OCI-LY7 (cell line): Measurements from ENCODE around the gene PRSS50. TPM values are rescaled to one million over a fixed set of nuclear protein-coding genes. Genes with fewer than 3 reads are reported as not detected.

ENCODE experiments used
- BruUV-seq: library from RNA; stranded (reverse); fragments of 400-500 nt; replicated peaks from 2 replicates; lab custom pipeline; 2021; lab: Mats Ljungman, UMichigan
- CTCF ChIA-PET: fragments of 300-600 bp; sonication (Branson Sonifier 250); formaldehyde crosslinking; loops from one replicate; lab custom pipeline; 2022; ENCODE audit warnings: antibody characterized with exemption; ENCODE audit not compliant: unreplicated experiment; lab: Charles Lee
- POLR2A ChIA-PET: fragments of 300-600 bp; sonication (Branson Sonifier 250); formaldehyde crosslinking; loops from one replicate; lab custom pipeline; 2022; ENCODE audit warnings: antibody characterized with exemption; lab: Charles Lee
- DNase-seq: peaks from one replicate; pipeline ENCODE4 v3.0.0-alpha.2; 2015; ENCODE audit warnings: low spot score
- H2AFZ ChIP-seq: fragments of 200-600 bp; sonication (generic), shearing (Covaris generic); 2 replicates; pipeline ENCODE4 v1.6.1; 2014; ENCODE audit warnings: mild to moderate bottlenecking, antibody characterized with exemption, low read length, moderate library complexity
- H3K27ac ChIP-seq: fragments of 200-600 bp; sonication (generic); 2 replicates; pipeline ENCODE4 v1.5.1; 2014; ENCODE audit warnings: mixed run types, low read depth, mild to moderate bottlenecking, moderate library complexity, low read length, inconsistent platforms; ENCODE audit not compliant: poor library complexity, severe bottlenecking
- H3K36me3 ChIP-seq: fragments of 200-600 bp; sonication (generic); 2 replicates; pipeline ENCODE4 v1.6.1; 2014; ENCODE audit warnings: mild to moderate bottlenecking, antibody characterized with exemption, low read length, moderate library complexity, mixed read lengths; ENCODE audit not compliant: insufficient read depth
- H3K4me1 ChIP-seq: fragments of 200-600 bp; sonication (generic); 2 replicates; pipeline ENCODE4 v1.5.1; 2014; ENCODE audit warnings: mild to moderate bottlenecking, low read length; ENCODE audit not compliant: insufficient read depth, poor library complexity, severe bottlenecking
- H3K4me2 ChIP-seq: fragments of 200-600 bp; sonication (generic); 2 replicates; pipeline ENCODE4 v1.6.1; 2014; ENCODE audit warnings: mild to moderate bottlenecking, low read length
- H3K4me3 ChIP-seq: fragments of 200-600 bp; sonication (generic); 2 replicates; pipeline ENCODE4 v1.5.1; 2014; ENCODE audit warnings: mild to moderate bottlenecking, low read depth, low read length; ENCODE audit not compliant: poor library complexity, severe bottlenecking
- H3K79me2 ChIP-seq: fragments of 200-600 bp; sonication (generic); 2 replicates; pipeline ENCODE4 v1.6.1; 2016; ENCODE audit warnings: low read depth, mild to moderate bottlenecking, low read length, moderate library complexity, mixed read lengths; ENCODE audit not compliant: insufficient read depth
- H3K9me2 ChIP-seq: fragments of 200-600 bp; sonication (generic); 2 replicates; pipeline ENCODE4 v1.6.1; 2016; ENCODE audit warnings: mild to moderate bottlenecking, low read length, mixed read lengths; ENCODE audit not compliant: insufficient read depth
- H3K9me3 ChIP-seq: fragments of 200-600 bp; sonication (generic); 2 replicates; pipeline ENCODE4 v1.6.1; 2014; ENCODE audit warnings: mild to moderate bottlenecking, mixed run types, low read length, mixed read lengths
- H4K20me1 ChIP-seq: fragments of 200-600 bp; sonication (generic); 2 replicates; pipeline ENCODE4 v1.6.1; 2014; ENCODE audit warnings: mild to moderate bottlenecking, antibody characterized with exemption, low read length, moderate library complexity, mixed read lengths; ENCODE audit not compliant: insufficient read depth
- EZH2phosphoT487 ChIP-seq: fragments of 200-600 bp; sonication (generic); IDR thresholded peaks from 2 replicates; pipeline ENCODE4 v1.6.1; 2018; ENCODE audit warnings: low read depth, borderline replicate concordance, mild to moderate bottlenecking, mixed run types, antibody characterized with exemption, low read length, moderate library complexity, mixed read lengths
- intact Hi-C: fragments of 100-400 bp; cut with micrococcal nuclease; formaldehyde crosslinking; loops from one replicate; pipeline ENCODE4 v1.10.0; 2022; ENCODE audit not compliant: unreplicated experiment
- total RNA-seq, 2 experiments: library from RNA; depleted of rRNA in 1 of 2; stranded (reverse); fragments of >200 nt in 1 of 2; shearing (Covaris generic) in 1 of 2; gene quantifications; 2 replicates each; pipeline ENCODE4 v1.2.3, GENCODE V29; 2014 to 2022
- TF ChIP-seq, protein P1 (sequence below): fragments of 200-600 bp; sonication (generic); conservative IDR thresholded peaks from 2 replicates; pipeline ENCODE4 v1.5.1; 2014; ENCODE audit warnings: mild to moderate bottlenecking, antibody characterized with exemption, low read length, moderate library complexity, mixed read lengths

PRSS50 gene
- total RNA-seq, 2 experiments from 2014 or later = not detected

DNA sequence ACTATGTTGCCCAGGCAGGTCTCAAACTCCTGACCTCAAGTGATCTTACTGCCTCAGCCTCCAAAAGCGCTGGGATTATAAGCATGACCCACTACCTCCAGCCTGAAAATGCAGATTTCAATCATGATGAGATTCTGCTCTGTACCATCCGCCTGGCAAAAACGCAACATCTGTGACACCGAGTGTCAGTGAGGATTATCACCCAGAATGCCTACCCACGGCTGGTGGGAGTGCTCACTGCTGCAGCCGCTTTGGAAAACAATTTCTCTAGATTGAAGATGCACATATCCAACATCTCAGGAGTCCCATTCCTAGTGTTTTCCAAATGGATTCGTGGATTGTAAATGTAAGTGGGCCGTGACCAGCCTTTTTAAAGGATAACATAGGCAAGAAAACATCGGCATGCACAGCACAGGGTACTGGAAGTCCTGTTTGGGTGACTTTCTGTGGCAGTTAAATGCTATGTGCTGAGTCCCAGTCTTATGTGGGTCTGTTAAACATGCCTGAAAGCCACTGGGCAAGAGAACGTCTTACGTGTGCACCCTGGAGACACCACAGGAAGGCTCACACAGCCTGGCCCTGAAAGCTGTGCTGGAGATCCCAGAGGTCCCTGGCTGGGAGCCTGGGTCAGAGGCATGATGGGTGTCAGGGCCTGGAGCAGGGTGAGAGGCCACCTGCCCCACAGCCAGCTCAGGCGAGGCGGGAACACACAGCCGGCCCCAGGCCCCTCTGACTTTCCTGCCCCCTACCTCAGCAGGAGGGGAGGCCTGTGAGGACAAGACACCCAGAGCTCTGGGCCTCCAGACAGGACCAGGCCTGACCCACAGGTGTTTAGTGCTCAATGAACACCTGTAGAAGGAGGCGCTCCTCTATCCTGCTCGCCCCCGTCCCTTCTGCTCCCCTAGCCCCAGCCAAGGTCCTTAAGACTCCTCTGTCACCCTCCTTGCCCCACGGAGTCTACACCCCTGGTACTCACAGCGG lies 918 bp downstream of the PRSS50 start:
- POLR2A ChIA-PET = interaction anchor here (0.5 kb wide), 1 partner anchor 40 kb away, joined by 5 read pairs; no protein-coding TSS in a partner anchor

DNA sequence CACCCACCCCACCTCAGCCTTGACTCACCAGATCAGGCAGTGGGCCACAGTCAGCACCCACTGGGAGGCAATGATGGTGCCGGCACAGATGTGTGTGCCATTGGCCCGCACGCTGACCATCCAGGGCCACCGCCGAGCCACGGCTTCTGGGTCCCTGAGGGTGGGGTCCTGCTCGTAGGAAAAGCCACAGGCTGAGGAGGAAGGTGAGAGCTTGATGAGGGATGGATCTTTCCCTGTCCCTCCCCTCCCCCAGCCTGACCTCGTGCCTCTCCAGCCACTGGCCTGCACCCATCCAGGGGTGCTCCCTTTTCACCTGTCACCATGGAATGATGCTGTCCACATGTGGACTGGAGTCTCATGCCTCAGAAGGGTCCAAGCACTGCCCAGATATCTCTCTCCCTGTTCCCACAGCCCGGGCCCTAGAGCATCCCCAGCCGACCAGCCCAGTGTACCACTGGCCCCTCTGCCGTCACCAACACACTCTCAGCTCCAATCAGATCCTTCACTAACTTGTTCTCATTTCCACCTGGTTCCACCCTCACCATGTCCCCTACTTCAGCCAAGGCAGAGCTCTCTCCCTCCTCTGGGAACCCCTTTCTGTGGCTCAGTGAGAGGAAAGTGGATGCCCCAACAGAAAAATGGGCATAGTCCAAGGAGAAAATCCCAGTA lies 2.0 kb downstream of the PRSS50 start:
- POLR2A ChIA-PET = interaction anchor here (1.0 kb wide), 1 partner anchor 9 kb away, joined by 4 read pairs; no protein-coding TSS in a partner anchor

More for the DNA sequence above, 918 bp downstream of the PRSS50 start:
- Histone ChIP-seq H3K36me3 (no peaks in the 10 kb centered on the region), H3K4me3 (no peak overlapping the region), H4K20me1 (no peaks in the 10 kb centered on the region), H3K4me2 (no peak overlapping the region), H3K27ac (no peak overlapping the region), H3K4me1 (no peaks in the 10 kb centered on the region), H3K9me3 (no peaks in the 10 kb centered on the region), H3K9me2 (no peaks in the 10 kb centered on the region), H3K79me2 (no peaks in the 10 kb centered on the region), H2AFZ (no peak overlapping the region)
- intact Hi-C loops = no loop called here
- no peak for TF ChIP-seq EZH2phosphoT487
- TF ChIP-seq, protein P1, sequence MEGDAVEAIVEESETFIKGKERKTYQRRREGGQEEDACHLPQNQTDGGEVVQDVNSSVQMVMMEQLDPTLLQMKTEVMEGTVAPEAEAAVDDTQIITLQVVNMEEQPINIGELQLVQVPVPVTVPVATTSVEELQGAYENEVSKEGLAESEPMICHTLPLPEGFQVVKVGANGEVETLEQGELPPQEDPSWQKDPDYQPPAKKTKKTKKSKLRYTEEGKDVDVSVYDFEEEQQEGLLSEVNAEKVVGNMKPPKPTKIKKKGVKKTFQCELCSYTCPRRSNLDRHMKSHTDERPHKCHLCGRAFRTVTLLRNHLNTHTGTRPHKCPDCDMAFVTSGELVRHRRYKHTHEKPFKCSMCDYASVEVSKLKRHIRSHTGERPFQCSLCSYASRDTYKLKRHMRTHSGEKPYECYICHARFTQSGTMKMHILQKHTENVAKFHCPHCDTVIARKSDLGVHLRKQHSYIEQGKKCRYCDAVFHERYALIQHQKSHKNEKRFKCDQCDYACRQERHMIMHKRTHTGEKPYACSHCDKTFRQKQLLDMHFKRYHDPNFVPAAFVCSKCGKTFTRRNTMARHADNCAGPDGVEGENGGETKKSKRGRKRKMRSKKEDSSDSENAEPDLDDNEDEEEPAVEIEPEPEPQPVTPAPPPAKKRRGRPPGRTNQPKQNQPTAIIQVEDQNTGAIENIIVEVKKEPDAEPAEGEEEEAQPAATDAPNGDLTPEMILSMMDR = no peak
- CTCF ChIA-PET = interaction anchor here (0.5 kb wide), 1 partner anchor 184 kb away, joined by 4 read pairs; no protein-coding TSS in a partner anchor
- no peak for DNase-seq
- BruUV-seq = no TSS peak

More for the DNA sequence above, 2.0 kb downstream of the PRSS50 start:
- TF ChIP-seq EZH2phosphoT487 = no peak
- TF ChIP-seq, protein P1 = no peak
- H3K36me3 ChIP-seq = no peaks in the 10 kb centered on the region
- H2AFZ ChIP-seq = no peak overlapping the region
- no peaks in the 10 kb centered on the region for H3K9me2 ChIP-seq
- no peaks in the 10 kb centered on the region for H3K79me2 ChIP-seq
- no peak overlapping the region for H3K4me2 ChIP-seq
- no peaks in the 10 kb centered on the region for H3K4me1 ChIP-seq
- H3K9me3 ChIP-seq = no peaks in the 10 kb centered on the region
- no TSS peak for BruUV-seq
- intact Hi-C loops = no loop called here
- H3K4me3 ChIP-seq = no peak overlapping the region
- no peak overlapping the region for H3K27ac ChIP-seq
- no peak for DNase-seq
- CTCF ChIA-PET = interaction anchor here (0.5 to 0.6 kb wide), 2 partner anchors 12 to 185 kb away, joined by 4 read pairs; no protein-coding TSS in a partner anchor
- H4K20me1 ChIP-seq = no peaks in the 10 kb centered on the region
